NCI-H526 treated with DMSO at 0.1 percent for 48 hours (cell line): ENCODE results near the gene TLN1.

Experiments
- DNase-seq: peaks from one replicate; lab custom pipeline; 2025; lab: John Stamatoyannopoulos, UW

Gene TLN1

GRCh38 chr9:35661756-35662350 is 70.1 kb downstream of the TLN1 start:
- DNase-seq: no peak

- no peak for DNase-seq
These were observed 71.0 kb downstream of the TLN1 start for GRCh38 chr9:35660966-35661415.

GRCh38 chr9:35659340-35659739 is 72.7 kb downstream of the TLN1 start:
- no peak for DNase-seq

GRCh38 chr9:35658968-35659220 is 73.1 kb downstream of the TLN1 start:
- DNase-seq: no peak

- peak; percentile 91 for DNase-seq
These were observed 73.6 kb downstream of the TLN1 start, which contains the start of gene CCDC107 for GRCh38 chr9:35658137-35658967. CCDC107 (plus strand) TSS chr9:35658292; CDS start chr9:35658380, 88 bp downstream.

GRCh38 chr9:35657546-35658136 is 74.4 kb downstream of the TLN1 start, which contains the start of gene RMRP:
RMRP (minus strand) TSS chr9:35658019.
- DNase-seq: peak; percentile 95

GRCh38 chr9:35656831-35657545 is 75.0 kb downstream of the TLN1 start:
- no peak for DNase-seq

GRCh38 chr9:35656348-35656747 is 75.6 kb downstream of the TLN1 start:
- no peak for DNase-seq

GRCh38 chr9:35653611-35654010 is 78.4 kb downstream of the TLN1 start:
- no peak for DNase-seq

GRCh38 chr9:35652829-35653209 is 79.2 kb downstream of the TLN1 start:
- no peak for DNase-seq

GRCh38 chr9:35651956-35652828 is 79.8 kb downstream of the TLN1 start:
- DNase-seq: no peak

GRCh38 chr9:35650341-35651158 is 81.4 kb downstream of the TLN1 start, which contains the start of gene SIT1:
SIT1 (minus strand) TSS chr9:35650931; CDS start chr9:35650853, 78 bp downstream.
- DNase-seq: no peak

GRCh38 chr9:35649431-35650340 is 82.3 kb downstream of the TLN1 start:
- DNase-seq: no peak
